HG03460 (cell line): Measurements from ENCODE around the gene USP31.

ENCODE experiments used
- ATAC-seq: cut with Tn5 transposase; IDR thresholded peaks from one replicate; pipeline ENCODE4 v1.9.1; 2021; ENCODE audit not compliant: unreplicated experiment

Gene USP31

DNA sequence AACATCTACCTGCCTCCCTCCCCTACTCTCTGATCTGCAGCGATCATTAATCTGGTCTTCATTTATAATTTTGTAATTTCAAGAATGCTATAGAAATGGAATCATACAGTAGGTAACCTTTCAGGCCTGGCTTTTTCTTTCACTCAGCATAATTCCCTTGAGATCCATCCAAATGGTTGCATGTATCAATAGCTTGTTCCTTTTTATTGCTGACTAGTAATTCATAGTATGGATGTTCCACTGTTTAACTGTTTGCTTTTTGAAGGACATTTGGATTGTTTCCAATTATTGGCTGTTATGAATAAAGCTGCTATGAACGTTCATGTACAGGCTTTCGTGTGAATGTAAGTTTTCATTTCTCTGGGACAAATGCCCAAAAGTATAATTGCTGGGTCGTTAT, 125.2 kb downstream of the USP31 start:
- ATAC-seq, result no peak

DNA sequence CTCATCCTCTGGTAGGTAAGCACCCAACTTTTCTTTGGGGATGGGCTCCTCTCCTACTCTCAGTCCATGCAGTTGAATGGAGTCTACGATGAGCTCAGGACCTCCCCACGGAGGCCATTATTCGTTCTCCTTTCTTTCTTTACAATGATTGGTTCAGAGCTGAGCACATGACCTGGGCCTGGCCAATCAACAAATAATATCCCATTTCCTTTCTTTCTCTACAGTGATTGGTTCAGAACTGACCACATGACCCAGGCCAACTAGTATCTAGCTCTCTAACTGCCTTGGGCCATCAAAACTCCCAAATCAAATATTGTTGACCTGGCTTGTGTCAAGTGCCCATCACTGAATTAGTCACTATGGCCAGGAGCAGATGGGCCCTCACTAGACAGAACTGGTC, 129.2 kb downstream of the USP31 start:
- no peak for ATAC-seq

DNA sequence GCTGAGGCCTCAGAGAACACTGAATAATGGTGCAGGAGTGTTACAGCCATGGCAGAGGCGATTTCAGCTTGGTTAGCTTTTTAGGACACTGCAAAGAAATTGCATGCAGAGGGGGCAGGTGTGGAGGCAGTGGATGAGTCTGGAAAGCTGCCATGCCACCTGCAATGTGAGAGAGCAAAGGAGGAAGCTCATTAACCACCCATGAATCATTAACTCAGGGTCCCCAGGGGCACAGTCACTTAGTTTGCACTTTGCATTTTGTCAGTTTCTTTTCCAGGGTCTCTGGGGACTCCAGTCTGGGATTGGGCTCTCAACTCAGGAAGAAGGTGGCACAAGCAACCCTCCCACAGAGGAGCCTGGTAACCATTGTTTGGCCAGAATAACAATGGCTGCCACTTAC, 132.9 kb downstream of the USP31 start:
- no peak for ATAC-seq

DNA sequence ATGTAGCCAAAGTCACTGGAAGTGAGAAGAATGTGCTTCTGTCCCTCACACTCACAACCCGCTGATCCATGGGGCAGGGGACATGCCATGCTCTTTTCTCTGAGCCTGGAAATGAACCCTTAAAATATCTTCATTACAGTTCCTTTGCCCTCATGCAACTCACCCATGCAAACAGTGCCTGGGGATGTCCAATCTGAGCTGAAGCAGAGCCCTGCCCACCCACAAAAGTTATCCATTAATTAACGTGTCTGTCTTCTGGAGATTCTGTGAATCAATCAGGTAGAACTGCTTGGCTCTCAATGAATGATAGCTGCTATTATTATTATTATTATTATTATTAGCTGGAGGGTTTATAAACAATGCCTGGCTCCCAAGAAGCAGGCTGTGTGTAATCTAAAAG, 133.7 kb downstream of the USP31 start:
- ATAC-seq, result no peak

DNA sequence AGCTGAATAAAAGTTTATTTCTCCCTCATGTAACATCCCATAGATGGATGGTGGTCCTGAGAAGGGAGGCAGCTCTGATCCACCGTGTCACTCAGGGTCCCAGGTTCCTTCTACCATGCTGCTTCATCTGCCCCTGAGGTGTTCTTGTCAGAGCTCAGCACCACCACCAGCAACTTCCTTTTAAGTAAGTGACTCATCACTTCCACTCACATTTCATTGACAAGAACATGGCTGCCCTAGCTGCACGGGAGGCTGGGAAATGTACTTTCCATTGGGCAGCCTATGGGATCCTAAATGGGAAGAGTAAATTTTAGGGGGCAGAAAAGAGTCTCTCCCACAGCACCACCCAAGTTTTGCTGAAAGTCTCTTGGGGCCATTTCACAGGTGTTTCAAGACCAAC, 134.7 kb downstream of the USP31 start:
- ATAC-seq, result no peak
